ENCODE measurements around the gene FLNB. TPM values are rescaled to one million over a fixed set of nuclear protein-coding genes. Genes with fewer than 3 reads are reported as not detected.

Gene FLNB
- total RNA-seq, 2 donors from 2014 or later: 212 to 221 TPM

- no peak for DNase-seq
- H3K27ac ChIP-seq (ENCODE audit: low read depth, low read length): no peak overlapping the region
- TF ChIP-seq CTCF (conservative IDR thresholded peaks at IDR 0.05): no peak
- H3K36me3 ChIP-seq (ENCODE audit: control insufficient read depth, insufficient read depth, low read length): no peaks in the 10 kb centered on the region
- no peaks in the 10 kb centered on the region for H3K36me3 Mint-ChIP-seq (ENCODE audit: low read depth)
- no peak overlapping the region for H3K4me3 Mint-ChIP-seq
- no peaks in the 10 kb centered on the region for H3K9me3 ChIP-seq (ENCODE audit: control insufficient read depth, low read length)
- no peak overlapping the region for H3K27ac Mint-ChIP-seq
- H3K4me3 ChIP-seq (ENCODE audit: low read length): no peak overlapping the region
- H3K9me3 Mint-ChIP-seq: no peaks in the 10 kb centered on the region
- no peak overlapping the region for H3K9ac ChIP-seq (ENCODE audit: extremely low read depth, low read length, poor library complexity, severe bottlenecking)
- peaks cover 6% of the 10 kb centered on the region for H3K4me1 Mint-ChIP-seq
- no peaks in the 10 kb centered on the region for H3K27me3 ChIP-seq (ENCODE audit: control insufficient read depth, insufficient read depth, low read length, poor library complexity, severe bottlenecking)
- H3K4me1 ChIP-seq (ENCODE audit: control insufficient read depth, insufficient read depth, low read length): no peaks in the 10 kb centered on the region
- WGBS, 2 experiments (ENCODE audit: insufficient coverage in 1 of 2, insufficient read length in 1 of 2): 89 to 100% methylated on average over 2 to 4 of the region's 4 CpGs
- no peaks in the 10 kb centered on the region for H3K27me3 Mint-ChIP-seq (ENCODE audit: insufficient read depth)
Observed at GRCh38 chr3:58190882-58191281, 182.7 kb downstream of the FLNB start.

- no peaks in the 10 kb centered on the region for H3K36me3 Mint-ChIP-seq (ENCODE audit: low read depth)
- Histone ChIP-seq H3K4me3 (ENCODE audit: low read length) (no peak overlapping the region), H3K27ac (ENCODE audit: low read depth, low read length) (no peak overlapping the region), H3K9ac (ENCODE audit: extremely low read depth, low read length, poor library complexity, severe bottlenecking) (no peak overlapping the region), H3K27me3 (ENCODE audit: control insufficient read depth, insufficient read depth, low read length, poor library complexity, severe bottlenecking) (no peaks in the 10 kb centered on the region), H3K9me3 (ENCODE audit: control insufficient read depth, low read length) (no peaks in the 10 kb centered on the region), H3K36me3 (ENCODE audit: control insufficient read depth, insufficient read depth, low read length) (no peaks in the 10 kb centered on the region), H3K4me1 (ENCODE audit: control insufficient read depth, insufficient read depth, low read length) (no peaks in the 10 kb centered on the region)
- no peak for DNase-seq
- TF ChIP-seq CTCF (conservative IDR thresholded peaks at IDR 0.05): no peak
- H3K4me1 Mint-ChIP-seq: peaks cover 6% of the 10 kb centered on the region
- no peak overlapping the region for H3K4me3 Mint-ChIP-seq
- no peaks in the 10 kb centered on the region for H3K27me3 Mint-ChIP-seq (ENCODE audit: insufficient read depth)
- no peak overlapping the region for H3K27ac Mint-ChIP-seq
- 90 to 91% methylated on average over 7 to 10 of the region's 10 CpGs for WGBS, 2 experiments (ENCODE audit: insufficient coverage in 1 of 2, insufficient read length in 1 of 2)
- H3K9me3 Mint-ChIP-seq: no peaks in the 10 kb centered on the region
Observed at GRCh38 chr3:58191361-58191991, 183.3 kb downstream of the FLNB start.

- no peak for DNase-seq
- Mint-ChIP-seq H3K27ac (no peak overlapping the region), H3K36me3 (ENCODE audit: low read depth) (no peaks in the 10 kb centered on the region), H3K4me1 (peaks cover 6% of the 10 kb centered on the region), H3K27me3 (ENCODE audit: insufficient read depth) (no peaks in the 10 kb centered on the region), H3K9me3 (no peaks in the 10 kb centered on the region), H3K4me3 (no peak overlapping the region)
- Histone ChIP-seq H3K9me3 (ENCODE audit: control insufficient read depth, low read length) (no peaks in the 10 kb centered on the region), H3K36me3 (ENCODE audit: control insufficient read depth, insufficient read depth, low read length) (no peaks in the 10 kb centered on the region), H3K27me3 (ENCODE audit: control insufficient read depth, insufficient read depth, low read length, poor library complexity, severe bottlenecking) (no peaks in the 10 kb centered on the region), H3K27ac (ENCODE audit: low read depth, low read length) (no peak overlapping the region), H3K9ac (ENCODE audit: extremely low read depth, low read length, poor library complexity, severe bottlenecking) (no peak overlapping the region), H3K4me3 (ENCODE audit: low read length) (no peak overlapping the region), H3K4me1 (ENCODE audit: control insufficient read depth, insufficient read depth, low read length) (no peaks in the 10 kb centered on the region)
- no peak for TF ChIP-seq CTCF (conservative IDR thresholded peaks at IDR 0.05)
- 87 to 92% methylated on average over 5 of the region's 5 CpGs for WGBS, 2 experiments (ENCODE audit: insufficient coverage in 1 of 2, insufficient read length in 1 of 2)
Observed at GRCh38 chr3:58192069-58192468, 183.8 kb downstream of the FLNB start.
